ENCODE data around the gene ANO1. TPM values are rescaled to one million over a fixed set of nuclear protein-coding genes. Genes with fewer than 3 reads are reported as not detected.
"Not testable (repeated sequence)": the region's sequence is repeated elsewhere in the genome, so short reads cannot be mapped to it uniquely, and the experiment has no call there.

The ANO1 gene
- total RNA-seq, 1 experiment from 2014 or later: 0.37 TPM

DNA sequence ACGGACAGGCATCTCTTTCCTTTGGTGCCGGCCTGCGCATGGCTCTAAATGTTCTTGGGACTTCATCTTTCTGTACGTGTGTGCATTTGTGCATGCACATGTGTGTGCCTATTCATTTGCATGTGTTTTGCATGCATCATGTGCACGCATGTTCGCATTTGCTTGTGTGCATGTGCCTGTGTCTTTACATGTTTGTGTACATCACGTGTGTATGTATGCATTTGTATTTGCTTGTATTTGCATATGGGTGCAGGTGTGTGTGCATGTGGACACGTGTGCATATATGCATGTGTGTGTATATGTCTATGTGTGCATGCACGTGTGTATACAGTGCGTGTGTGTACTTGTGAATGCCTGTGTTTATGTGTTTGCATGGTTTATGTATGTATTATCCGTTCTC is 111.5 kb downstream of the ANO1 start:
- no peak for DNase-seq (ENCODE audit: low spot score)

DNA sequence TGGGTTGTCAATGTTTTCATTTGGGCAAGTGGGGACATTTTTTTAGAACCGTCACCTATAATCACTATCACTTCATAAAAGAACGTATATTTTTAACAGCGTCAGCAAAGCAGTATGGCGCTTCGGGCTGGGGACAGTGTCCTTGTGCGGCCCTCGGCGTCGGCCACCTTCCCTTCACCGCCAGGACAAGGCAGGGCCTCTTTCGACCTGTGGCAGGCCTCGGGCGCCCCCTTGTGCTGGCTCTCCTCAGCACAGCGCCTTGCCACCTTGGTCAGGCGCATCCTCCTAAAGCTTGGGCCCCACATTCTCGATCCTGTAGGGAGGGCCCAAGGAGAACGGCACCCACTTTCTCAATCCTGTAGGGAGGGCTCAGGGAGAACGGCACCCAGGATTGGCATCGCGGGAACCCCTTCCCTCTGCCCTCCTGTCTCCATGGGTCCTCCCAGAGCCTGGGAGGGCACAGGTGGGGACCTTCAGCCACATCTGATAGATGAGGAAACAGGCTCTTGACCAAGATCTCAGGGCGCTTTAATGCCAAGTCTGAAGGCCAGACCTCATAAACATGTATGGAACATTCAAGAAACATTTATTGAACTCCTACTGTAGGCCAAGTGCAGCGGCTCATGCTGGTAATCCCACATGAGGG is 113.5 kb downstream of the ANO1 start:
- peak; percentile 61 for DNase-seq (ENCODE audit: low spot score)

DNA sequence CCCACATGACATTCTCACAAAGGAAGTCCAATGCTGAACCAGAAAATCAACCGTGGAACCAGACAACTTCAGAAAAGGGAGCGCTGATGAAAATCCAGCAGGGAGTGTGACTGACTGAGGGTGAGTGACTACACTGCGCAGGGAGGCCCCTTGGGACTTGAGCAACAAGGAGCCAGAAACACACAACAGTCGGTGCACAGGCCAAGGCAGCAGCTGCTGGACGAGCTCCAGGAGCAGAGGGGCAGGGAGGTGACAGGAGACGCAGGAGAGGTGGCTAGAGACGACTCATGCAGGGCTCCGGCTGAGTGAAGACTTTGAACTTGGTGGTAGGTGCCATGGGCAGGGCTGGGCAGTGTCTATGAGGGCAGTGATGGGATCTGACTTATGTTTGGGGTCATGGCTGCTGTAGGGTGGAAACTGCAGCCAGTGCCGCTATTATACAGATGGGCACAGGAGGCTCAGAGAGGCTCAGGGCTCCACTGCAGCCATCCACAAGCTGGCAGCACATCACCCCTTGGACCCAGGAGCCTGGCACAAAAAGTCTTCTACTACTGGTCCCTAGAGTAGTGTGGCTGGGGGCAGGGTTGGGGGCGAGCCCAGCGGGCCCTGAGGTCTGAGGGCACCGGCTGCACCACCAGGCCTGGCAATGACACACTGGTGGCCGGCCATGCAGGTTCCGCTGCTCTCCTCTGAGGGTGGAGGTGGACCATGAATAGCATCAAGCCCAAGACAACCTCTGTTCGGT is 114.7 kb downstream of the ANO1 start:
- no peak for DNase-seq (ENCODE audit: low spot score)

DNA sequence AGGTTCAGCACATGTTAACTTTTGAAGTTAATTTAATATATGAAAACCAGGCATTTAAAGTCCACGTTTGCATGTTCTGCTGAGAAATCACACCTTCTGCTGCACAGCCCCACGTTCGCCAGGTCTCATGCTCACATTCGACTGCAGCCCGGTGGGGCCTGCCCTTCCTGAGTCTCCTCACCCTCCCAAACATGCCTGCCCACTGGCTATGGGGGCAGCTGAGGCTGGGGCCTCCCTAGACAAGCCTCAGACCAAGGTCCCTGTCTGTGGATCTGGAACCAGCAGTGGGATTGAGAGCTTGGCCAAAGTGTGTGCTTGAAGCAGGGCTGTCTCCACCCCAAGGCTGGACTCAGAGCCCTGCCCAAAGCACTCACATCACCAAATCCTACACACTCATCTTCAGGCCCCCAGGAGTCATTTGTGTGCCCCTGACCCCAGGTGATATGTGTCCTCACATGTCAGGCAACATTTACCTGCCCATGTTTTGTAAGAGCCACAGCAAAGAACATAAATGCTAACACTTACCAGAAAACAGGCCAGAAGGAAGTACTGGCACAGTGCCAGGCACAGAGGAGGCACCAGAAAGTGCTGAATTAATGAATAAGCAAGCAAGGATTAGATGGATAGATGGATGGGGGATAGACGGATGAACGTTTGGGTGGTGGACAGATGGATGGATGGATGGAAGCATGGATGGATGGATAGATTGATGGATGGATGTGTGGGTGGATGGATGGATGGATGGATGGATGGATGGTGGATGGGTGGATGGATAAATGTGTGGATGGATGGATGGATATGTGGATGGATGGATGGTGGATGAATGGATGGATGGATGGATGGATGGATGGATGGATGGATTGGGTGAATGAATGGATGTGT is 115.5 kb downstream of the ANO1 start:
- no peak for DNase-seq (ENCODE audit: low spot score)

DNA sequence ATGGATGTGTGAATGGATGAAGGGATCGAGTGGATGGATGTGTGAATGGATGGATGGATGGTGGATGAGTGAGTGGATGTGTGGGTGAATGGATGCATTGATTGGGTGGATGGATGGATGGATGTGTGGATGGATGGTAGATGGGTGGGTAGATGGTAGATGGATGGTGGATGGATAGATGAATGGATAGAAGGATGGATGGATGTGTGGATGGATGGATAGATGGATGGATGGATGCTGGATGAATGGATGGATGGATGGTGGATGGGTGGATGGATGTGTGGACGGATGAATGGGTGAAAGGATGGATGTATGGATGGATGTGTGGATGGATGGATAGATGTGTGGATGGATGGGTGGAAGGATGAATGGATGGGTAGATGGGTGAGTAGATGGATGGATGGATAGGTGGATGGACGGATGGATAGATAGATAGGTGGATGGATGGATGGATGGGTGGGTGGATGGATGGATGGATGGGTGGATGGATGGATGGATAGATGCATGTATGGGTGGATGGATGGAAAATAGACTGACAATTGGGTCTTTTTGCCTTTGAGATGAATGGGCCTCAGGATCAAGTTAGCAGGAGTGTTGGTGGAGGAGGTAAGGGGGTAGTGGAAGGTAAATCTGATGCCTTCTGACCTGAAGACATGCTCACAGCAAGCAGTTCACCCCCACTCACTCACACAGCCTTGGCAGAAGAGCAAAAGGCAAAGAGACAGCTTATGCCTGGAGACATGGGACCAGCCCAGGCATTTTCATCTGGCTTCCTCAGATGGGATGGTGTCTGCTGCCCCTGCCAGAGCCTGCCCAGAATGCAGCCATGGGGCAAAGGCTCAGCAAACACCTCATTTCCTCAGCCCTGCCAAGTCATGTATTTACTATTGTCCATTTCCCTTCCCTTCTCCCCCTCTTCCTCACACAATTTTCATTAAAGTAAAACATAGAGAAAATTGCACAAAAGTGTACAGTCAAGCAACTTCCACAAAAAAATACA is 117.0 kb downstream of the ANO1 start:
- DNase-seq (ENCODE audit: low spot score): no peak

DNA sequence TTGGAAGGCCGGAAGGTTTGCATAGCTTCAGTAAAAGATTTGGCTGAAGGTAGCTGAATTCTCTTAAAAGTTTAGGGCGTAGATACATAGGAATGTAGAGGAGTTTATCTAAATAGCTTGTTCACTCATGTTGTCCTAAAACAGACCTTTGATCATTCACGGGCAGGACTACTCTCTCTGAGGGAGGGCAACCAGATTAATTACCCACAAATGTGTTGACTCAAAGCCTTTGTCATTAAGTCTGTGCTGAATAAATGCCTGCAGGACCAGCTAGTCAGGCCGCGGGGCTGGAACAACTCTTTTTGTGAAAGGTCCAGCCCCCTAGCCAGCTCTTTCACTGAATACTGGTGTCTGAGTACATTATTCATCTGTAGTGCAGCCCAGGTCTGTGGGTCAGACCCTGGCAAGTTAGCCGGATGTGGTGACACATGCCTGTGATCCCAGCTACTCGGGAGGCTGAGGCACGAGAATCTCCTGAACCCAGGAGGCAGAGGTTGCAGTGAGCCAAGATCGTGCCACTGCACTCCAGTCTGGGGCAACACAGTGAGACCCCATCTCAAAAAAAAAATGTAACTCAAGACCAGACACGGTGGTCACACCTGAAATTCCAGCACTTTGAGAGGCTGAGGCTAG is 122.2 kb downstream of the ANO1 start:
- no peak for DNase-seq (ENCODE audit: low spot score)

DNA sequence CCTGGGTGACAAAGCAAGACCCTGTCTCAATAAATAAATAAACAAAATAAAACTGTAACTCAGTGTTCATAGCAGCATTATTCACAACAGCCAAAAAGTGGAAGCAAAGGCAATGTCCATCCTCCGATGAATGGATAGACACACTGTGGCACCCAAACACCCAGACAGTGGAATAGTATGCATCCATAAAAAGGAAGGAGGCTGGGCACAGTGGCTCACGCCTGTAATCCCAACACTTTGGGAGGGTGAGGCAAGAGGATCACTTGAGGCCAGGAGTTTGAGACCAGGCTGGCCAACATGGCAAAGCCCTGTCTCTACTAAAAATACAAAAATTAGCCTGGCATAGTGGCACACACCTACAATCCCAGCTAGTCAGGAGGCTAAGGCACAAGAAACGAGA is 122.9 kb downstream of the ANO1 start:
- not testable (repeated sequence) for DNase-seq (ENCODE audit: low spot score)

DNA sequence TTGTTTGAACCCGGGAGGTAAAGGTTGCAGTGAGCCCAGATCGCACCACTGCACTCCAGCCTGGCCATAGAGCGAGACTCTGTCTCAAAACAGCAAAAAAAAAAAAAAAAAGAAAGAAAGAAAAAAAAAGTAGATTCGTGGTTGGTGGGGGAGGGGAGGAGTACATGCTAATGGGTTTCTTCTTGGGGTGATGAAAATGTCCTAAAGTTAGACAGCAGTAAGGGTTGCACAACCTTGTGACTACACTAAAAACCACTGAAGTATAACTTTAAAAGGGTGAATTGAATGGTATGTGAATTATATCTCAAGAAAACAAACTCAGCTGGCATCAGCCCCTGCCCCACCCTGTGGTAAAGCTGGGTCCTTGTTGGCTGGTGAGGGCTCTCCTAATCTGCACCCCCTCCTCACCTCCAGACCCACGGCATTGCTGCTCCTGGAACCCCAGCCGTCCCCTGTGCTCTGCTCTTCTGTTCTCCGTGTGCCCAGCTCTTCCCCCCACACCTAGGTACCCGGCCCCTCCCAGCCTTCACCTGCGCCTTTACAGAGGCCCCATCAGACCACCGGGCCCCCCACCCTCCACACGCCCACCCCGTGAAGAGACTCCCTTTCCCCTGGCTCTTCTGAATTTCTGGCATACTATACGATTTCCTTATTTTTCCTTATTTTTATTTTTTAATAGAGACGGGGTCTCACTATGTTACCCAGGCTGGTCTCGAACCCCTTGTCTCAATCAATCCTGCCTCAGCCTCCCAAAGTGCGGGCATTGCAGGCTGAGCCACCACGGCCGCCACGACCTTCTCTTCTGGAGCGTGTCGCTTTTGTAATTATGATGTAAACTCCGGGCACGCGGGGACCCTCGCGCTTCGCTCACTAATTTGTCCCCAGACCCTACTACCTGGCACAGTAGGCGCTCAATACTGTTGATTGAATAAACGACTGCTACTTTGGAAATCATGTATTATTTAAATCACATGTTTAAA is 124.1 kb downstream of the ANO1 start:
- no peak for DNase-seq (ENCODE audit: low spot score)

DNA sequence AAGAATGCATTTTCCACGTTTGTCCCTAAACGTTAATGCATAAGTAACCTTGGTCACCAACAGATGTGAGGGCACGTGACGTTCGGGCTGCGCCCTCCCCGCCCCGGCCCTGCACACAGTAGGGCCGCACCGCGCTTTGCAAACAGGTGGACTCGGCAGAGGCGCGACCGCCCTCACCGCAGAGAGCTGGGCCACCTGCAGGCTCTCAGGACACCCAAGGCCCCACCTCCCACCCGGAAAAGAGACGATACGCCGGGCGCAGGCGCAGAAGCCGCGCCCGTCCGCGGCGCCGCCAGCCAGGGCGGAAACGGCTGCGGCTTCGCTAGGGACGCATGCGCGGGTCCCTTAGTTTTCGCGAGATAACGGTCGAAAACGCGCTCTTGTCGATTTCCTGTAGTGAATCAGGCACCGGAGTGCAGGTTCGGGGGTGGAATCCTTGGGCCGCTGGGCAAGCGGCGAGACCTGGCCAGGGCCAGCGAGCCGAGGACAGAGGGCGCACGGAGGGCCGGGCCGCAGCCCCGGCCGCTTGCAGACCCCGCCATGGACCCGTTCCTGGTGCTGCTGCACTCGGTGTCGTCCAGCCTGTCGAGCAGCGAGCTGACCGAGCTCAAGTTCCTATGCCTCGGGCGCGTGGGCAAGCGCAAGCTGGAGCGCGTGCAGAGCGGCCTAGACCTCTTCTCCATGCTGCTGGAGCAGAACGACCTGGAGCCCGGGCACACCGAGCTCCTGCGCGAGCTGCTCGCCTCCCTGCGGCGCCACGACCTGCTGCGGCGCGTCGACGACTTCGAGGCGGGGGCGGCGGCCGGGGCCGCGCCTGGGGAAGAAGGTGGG is 125.0 kb downstream of the ANO1 start, which contains the start of gene FADD:
FADD (plus strand) TSS at position 377 of the 831 bp plus-strand sequence; CDS start at position 541, 164 bp downstream.
- DNase-seq (ENCODE audit: low spot score): peak; percentile 90

DNA sequence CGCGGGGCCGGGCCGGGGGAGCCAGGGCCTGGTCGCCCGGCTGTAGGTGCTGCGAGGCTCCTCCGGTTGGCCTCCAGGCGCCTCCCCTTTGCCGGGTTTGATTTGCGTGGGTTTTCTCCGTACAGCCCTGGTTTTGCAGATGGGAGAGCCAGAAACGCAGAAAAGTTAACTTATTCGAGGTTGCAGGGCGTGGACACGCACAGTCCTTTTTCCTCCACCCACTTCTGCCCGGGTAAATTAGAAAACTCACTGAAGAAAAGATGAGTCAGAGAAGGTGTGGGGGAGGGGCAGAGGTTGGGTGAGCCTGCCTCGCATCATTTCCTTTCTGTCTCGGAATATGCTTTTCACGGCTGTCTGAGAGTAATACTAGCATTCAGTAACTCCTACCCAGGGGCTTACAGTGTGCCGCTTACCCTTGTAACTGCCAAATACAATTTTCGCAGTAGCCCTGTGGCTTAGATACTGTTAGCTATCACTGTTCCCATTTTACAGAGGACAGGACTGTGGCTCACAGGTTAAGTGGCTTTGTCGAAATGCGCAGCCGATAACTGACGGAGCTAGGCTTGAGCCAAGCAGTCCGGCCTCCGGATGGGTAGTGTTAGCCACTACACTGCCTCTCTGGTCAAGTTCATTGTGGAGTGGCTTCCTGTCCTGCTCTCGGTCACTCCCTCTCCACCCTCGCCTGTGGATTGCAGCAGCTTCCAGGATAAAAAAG is 125.8 kb downstream of the ANO1 start:
- peak; percentile 63 for DNase-seq (ENCODE audit: low spot score)

DNA sequence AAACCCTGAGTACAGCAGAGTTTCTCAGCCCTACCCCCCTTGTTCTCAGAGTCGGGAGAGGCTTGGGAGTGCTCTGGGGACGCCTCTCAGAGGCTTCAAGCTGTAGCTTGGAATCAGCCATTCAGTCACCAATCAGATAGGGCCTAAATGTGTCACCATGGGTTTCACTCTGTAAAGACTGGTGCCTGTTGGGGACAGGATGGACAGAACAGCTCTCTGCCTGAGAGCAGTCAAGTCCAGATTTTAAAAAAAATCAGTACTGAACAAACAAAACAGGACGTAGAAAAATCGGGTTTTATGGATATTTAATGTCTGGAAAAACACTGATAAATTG is 126.3 kb downstream of the ANO1 start:
- no peak for DNase-seq (ENCODE audit: low spot score)

DNA sequence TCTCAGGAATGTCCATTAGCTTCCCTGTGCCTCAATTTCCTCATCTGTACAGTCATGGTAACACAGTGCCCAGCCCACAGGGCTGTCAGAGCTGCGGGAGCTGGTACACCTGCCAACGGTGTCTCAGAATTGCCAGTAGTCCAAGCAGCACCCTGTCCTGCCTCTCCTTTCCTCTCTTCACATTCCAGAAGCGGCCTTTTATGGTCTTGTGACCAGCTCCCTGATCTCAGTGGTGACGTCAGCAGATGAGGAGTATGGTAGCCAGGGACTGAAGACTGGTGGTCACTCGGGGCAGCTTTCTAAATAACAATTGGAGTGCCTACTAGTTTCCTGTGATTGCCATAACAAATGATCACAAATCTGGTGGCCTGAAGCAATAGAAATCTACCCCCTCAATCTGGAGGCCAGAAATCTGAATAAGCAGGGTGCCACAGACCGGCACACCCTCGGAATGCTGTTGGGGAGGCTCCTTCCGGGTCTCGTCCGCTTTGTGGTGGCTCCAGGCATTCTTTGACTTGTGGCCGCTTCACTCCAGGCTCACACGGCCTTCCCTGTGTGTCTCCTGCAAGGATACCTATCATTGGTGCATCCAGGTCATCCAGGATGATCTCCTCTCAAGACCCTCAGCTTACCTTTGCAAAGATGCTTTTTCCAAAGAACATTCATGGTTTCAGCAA is 127.1 kb downstream of the ANO1 start:
- no peak for DNase-seq (ENCODE audit: low spot score)

DNA sequence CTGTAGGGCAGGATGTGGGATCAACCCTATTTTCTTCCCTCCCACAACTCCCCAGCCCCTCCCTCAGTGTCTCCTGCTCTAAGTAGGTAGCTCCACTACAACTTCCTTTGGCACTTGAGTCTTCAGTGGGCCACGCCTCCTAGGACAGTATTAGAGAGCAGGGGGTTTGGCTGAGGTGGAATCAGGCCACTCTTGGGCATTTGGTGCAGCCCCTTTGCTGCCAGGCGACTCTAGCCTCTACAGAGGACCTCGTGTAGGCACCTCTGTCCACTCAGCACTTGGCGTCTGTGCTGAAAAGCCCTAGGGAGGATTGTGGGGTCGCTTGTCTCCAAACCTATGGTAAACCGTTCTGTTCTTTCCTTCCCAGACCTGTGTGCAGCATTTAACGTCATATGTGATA is 127.6 kb downstream of the ANO1 start:
- DNase-seq (ENCODE audit: low spot score): no peak

DNA sequence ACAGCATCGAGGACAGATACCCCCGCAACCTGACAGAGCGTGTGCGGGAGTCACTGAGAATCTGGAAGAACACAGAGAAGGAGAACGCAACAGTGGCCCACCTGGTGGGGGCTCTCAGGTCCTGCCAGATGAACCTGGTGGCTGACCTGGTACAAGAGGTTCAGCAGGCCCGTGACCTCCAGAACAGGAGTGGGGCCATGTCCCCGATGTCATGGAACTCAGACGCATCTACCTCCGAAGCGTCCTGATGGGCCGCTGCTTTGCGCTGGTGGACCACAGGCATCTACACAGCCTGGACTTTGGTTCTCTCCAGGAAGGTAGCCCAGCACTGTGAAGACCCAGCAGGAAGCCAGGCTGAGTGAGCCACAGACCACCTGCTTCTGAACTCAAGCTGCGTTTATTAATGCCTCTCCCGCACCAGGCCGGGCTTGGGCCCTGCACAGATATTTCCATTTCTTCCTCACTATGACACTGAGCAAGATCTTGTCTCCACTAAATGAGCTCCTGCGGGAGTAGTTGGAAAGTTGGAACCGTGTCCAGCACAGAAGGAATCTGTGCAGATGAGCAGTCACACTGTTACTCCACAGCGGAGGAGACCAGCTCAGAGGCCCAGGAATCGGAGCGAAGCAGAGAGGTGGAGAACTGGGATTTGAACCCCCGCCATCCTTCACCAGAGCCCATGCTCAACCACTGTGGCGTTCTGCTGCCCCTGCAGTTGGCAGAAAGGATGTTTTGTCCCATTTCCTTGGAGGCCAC is 128.3 kb downstream of the ANO1 start:
- DNase-seq (ENCODE audit: low spot score): no peak

DNA sequence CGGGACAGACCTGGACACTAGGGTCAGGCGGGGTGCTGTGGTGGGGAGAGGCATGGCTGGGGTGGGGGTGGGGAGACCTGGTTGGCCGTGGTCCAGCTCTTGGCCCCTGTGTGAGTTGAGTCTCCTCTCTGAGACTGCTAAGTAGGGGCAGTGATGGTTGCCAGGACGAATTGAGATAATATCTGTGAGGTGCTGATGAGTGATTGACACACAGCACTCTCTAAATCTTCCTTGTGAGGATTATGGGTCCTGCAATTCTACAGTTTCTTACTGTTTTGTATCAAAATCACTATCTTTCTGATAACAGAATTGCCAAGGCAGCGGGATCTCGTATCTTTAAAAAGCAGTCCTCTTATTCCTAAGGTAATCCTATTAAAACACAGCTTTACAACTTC is 128.9 kb downstream of the ANO1 start:
- DNase-seq (ENCODE audit: low spot score): no peak

DNA sequence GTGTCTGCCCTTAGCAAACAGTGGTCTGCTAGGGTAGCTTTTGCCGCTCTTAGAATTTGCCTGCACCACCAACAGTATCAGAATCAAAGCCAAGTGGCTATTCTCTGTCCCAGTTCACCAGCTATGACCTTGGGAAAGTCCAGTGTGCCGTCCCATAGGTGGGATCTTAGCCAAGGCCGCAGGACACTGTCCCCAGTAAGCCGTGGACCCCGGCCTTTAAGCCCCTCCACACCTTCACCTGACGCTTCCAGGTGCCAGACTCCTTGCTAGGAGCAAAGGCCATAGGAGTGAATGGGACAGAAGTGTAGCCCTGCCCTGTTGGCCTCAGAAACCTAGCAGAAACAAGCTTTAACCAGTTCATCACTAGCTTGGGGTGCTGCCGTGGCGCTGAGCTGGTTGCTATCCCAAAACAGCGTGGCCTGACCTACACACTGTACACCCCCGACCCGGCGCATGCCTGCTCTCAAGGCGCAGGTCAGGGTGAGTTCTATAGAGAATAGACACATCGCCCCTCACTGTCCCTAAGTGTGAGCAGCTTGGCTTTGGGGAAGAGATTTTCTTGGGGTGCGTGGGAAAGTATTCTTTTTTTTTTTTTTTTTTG is 129.5 kb downstream of the ANO1 start:
- no peak for DNase-seq (ENCODE audit: low spot score)

Data from H4 (cell line).